ENCODE results near the gene RTBDN.

RTBDN gene

GRCh38 chr19:12777217-12778016 is 57.0 kb downstream of the RTBDN start:
- peak; percentile 73 for DNase-seq (ENCODE audit: low spot score)
- H3K27ac ChIP-seq: peak overlapping the region; percentile 99
- ChIA-PET POLR2A (ENCODE audit: low non-redundant PET) (interaction anchor here (2.3 to 4.3 kb wide), 2 partner anchors 14 to 19 kb away, joined by 8 to 120 read pairs; partner anchors contain the start of gene JUNB), CTCF (interaction anchor here (0.5 to 3.3 kb wide), 14 partner anchors 8 to 1643 kb away, joined by 3 to 40 read pairs (median 5); partner anchors contain the start of genes GCDH, JUNB and RNASEH2A)
- TF ChIP-seq CTCF (conservative IDR thresholded peaks at IDR 0.05; ENCODE audit: low read depth): peak; percentile 96

All from RWPE1 (cell line).